GM18511 (cell line): Measurements from ENCODE around the gene FAXDC2.
"Not testable (repeated sequence)": the region's sequence is repeated elsewhere in the genome, so short reads cannot be mapped to it uniquely, and the experiment has no call there.

Source experiments
- ATAC-seq: cut with Tn5 transposase; IDR thresholded peaks from one replicate; pipeline ENCODE4 v1.9.1; 2021; ENCODE audit warnings: mild to moderate bottlenecking, moderate library complexity; ENCODE audit not compliant: unreplicated experiment

FAXDC2 gene

GRCh38 chr5:154830596-154830995 lies 19.8 kb downstream of the FAXDC2 start:
- no peak for ATAC-seq

DNA sequence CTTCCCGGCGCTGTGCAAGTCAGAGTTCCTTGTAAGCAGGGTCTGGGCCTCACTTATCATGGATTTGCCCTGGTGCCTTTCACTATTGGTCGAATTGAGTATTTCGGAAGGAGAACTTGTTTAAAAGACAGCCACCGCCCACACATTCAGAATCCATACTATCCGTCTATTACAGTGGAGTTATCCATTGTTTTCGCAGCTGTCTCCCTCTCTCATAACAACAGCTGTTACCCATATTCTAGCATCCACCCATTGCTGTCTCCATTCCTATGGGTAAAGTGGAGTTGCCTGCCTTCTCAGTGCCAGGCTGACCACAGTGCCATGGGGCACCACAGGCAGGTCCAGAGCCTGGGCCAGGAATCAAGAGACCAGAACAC lies 20.2 kb downstream of the FAXDC2 start:
- no peak for ATAC-seq

GRCh38 chr5:154829589-154830218 lies 20.7 kb downstream of the FAXDC2 start:
- ATAC-seq = no peak

DNA sequence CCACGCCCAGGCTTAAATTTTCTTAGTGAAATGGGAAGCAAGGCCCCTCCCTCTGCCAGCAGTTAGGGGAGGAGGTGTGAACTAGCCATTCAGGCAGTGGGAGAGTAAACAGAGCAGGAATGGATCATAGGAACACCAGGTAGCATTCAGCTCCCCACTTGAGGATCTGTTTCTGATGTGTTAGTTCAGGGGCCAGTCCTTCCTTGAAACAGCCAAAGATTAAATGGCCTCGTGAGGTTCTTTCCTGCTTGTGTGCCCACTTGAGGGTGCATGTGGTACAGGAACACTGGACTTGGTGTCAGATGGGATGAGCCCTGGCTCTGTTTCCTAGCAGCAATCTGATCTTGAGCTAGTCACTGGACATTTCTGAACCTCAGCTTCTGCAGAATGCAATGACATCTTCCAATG lies 21.2 kb downstream of the FAXDC2 start:
- ATAC-seq = no peak

GRCh38 chr5:154824070-154824469 lies 26.3 kb downstream of the FAXDC2 start:
- no peak for ATAC-seq

- no peak for ATAC-seq
Observed at GRCh38 chr5:154823605-154824004, 26.8 kb downstream of the FAXDC2 start.

- not testable (repeated sequence) for ATAC-seq
Observed at GRCh38 chr5:154822896-154823295, 27.5 kb downstream of the FAXDC2 start.

- ATAC-seq = no peak
Observed at GRCh38 chr5:154820383-154820782, 30.0 kb downstream of the FAXDC2 start.

- ATAC-seq = no peak
Observed at GRCh38 chr5:154819546-154819945, 30.9 kb downstream of the FAXDC2 start.

- ATAC-seq = no peak
Observed at GRCh38 chr5:154818471-154819116, 31.8 kb downstream of the FAXDC2 start.

- no peak for ATAC-seq
Observed at GRCh38 chr5:154817815-154818214, 32.6 kb downstream of the FAXDC2 start.

- no peak for ATAC-seq
Observed at GRCh38 chr5:154816891-154817492, 33.4 kb downstream of the FAXDC2 start.

DNA sequence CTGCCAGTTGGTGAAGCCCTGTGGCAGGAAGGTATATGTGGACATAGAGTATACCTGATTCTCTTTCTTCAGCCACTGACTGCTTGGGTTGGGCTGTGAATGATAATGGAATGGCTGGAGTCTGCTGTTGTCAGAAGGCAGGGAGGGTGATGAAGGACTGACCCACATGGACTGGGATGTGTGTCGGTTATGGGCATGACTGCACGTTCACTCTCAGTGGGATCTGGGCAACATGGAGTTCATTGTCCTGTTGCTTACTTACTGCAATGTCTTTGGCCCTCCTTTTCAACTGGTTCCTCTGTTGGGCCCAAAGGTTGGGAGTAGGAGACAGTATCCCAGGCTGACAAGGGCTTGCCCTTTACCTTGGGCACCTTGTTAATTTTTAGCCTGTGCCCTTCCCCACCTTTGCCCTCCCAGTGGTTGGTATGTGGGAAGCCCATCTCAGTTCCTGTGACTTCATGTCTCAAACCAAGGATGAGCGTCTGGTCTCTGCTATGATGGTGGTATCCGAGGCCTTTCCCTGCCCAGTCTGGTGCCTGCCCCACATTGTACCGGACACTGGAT lies 34.6 kb downstream of the FAXDC2 start:
- ATAC-seq = no peak

- ATAC-seq = no peak
Observed at GRCh38 chr5:154815025-154815424, 35.4 kb downstream of the FAXDC2 start.

GRCh38 chr5:154813736-154814135 lies 36.7 kb downstream of the FAXDC2 start:
- no peak for ATAC-seq

- no peak for ATAC-seq
Observed at GRCh38 chr5:154813158-154813557, 37.2 kb downstream of the FAXDC2 start.

DNA sequence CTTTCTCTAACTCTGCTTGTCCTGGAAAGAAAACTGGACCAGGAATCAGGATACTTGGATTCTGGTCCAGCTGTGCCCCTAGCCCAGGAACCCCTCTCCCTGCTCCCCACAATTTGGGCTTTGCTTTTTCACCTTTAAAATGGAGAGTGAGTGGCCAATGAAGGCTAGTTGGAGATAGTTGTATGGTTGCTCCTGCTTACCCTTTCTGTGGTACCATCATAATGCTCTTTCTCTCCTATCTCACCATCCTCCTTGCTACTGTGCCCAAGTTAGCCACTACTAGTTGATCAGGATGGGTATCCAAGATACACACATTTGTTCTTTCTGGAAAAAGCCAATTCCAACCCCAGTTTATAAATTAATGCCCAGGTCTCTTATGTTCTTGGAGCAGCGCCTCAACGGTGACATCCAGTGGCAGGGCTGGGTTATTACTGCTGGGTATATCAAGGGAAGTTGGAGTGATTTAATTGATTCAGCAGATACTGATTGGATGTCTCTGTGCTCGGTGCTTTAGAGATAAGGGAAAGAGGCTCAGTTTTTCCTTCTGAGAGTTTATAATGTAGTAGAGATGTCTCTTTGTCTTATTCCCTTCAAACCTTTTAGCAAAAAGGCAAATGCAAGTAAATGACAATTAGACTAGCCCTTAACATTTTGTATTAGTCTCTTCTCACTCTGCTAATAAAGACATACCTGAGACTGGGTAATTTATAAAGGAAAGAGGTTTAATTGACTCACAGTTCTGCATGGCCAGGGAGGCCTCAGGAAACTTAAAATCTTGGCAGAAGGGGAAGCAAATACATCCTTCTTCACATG lies 38.5 kb downstream of the FAXDC2 start:
- peak; percentile 82 for ATAC-seq

GRCh38 chr5:154811239-154811638 lies 39.2 kb downstream of the FAXDC2 start:
- ATAC-seq = no peak

DNA sequence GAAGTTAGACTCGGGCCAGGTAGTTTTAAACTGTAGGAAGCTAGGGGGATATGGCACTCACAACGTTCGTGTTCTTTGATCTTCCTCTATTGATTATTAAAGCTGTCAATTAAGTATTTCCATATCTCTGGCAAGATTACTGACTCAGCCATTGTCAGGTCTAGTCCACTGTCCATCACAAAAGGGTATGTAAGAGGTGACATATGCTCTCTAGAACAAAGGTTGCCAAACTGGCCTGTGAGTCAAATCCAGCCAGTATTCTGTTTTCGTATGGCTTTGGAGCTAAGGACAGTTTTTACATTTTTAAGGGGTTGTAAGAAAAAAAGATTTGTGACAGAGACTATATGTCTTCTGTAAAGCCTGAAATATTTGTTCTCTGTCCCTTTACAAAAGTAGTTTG lies 44.2 kb downstream of the FAXDC2 start:
- no peak for ATAC-seq

DNA sequence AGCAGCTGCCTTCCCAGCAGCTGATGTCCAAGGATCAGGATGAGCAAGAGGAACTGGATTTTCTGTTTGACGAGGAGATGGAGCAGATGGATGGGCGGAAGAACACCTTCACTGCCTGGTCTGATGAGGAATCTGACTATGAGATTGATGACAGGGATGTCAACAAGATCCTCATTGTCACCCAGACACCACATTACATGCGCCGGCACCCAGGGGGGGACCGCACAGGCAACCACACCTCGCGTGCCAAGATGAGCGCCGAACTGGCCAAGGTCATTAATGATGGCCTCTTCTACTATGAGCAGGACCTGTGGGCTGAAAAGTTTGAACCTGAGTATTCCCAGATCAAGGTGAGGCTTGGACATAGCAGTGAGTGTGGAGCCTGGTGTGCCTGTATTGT lies 48.4 kb downstream of the FAXDC2 start:
- no peak for ATAC-seq

DNA sequence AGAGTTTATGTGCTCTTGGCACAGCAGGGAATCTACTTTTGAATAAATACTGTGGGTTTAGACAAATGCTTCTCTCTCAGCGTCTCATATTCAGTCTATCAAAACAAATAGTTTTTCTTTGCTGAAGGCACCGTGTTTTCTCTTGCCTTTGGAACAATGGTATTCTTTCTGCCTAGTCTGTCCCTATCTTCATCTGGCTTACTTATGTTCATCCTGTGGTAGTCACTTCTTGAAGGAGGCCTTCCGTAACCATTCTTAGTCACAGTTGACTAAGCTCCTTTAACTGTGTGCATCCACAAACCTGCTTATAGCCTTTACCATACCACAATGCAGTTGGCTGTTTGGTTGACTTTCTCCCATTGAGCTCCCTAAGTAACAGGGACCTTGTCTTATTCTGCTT lies 49.3 kb downstream of the FAXDC2 start:
- ATAC-seq = no peak
